ENCODE measurements around the gene C3orf70.

Gene C3orf70

DNA sequence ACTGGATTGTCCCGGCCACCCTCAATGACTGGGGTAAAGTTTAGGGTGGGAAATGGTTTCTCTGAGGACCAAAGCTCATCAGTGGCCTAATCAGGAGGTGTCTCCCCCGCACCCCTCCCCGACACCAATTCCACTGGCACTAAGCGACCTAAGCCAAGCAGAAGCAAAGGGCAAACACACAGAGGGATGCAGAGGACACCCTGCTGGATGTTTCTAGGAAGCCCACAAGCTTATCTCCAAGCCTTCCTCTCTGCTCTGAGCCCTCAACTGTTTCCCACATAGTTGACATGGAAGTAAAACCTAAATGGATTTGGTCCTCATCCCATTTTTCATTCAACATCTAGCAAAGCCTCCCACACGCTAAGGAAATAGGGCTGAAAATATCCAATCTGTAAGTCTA, 68.5 kb downstream of the C3orf70 start:
- H3K4me1 ChIP-seq (ENCODE audit: low read length), result no peaks in the 10 kb centered on the region
- H3K9ac ChIP-seq (ENCODE audit: low read length), result no peak overlapping the region
- H3K27me3 ChIP-seq (ENCODE audit: low read depth, low read length), result peaks cover 15% of the 10 kb centered on the region
- no peak overlapping the region for H2AFZ ChIP-seq (ENCODE audit: low read depth, low read length)
- H3K4me2 ChIP-seq (ENCODE audit: low read length), result no peak overlapping the region
- no peak overlapping the region for H3K27ac ChIP-seq (ENCODE audit: low read length)
- H3K36me3 ChIP-seq (replicated peaks; ENCODE audit: low read depth, low read length), result no peaks in the 10 kb centered on the region
- TF ChIP-seq EZH2phosphoT487 (IDR thresholded peaks at IDR 0.05; ENCODE audit: low read depth), result no peak
- TF ChIP-seq, protein P1, sequence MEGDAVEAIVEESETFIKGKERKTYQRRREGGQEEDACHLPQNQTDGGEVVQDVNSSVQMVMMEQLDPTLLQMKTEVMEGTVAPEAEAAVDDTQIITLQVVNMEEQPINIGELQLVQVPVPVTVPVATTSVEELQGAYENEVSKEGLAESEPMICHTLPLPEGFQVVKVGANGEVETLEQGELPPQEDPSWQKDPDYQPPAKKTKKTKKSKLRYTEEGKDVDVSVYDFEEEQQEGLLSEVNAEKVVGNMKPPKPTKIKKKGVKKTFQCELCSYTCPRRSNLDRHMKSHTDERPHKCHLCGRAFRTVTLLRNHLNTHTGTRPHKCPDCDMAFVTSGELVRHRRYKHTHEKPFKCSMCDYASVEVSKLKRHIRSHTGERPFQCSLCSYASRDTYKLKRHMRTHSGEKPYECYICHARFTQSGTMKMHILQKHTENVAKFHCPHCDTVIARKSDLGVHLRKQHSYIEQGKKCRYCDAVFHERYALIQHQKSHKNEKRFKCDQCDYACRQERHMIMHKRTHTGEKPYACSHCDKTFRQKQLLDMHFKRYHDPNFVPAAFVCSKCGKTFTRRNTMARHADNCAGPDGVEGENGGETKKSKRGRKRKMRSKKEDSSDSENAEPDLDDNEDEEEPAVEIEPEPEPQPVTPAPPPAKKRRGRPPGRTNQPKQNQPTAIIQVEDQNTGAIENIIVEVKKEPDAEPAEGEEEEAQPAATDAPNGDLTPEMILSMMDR (IDR thresholded peaks at IDR 0.05; ENCODE audit: low read depth, low read length), result no peak
- H3K4me3 ChIP-seq (ENCODE audit: low read length), result no peak overlapping the region
- H4K20me1 ChIP-seq (ENCODE audit: insufficient read depth, low read length), result no peaks in the 10 kb centered on the region
- no peaks in the 10 kb centered on the region for H3K9me3 ChIP-seq (ENCODE audit: insufficient read depth, low read length)
- no peaks in the 10 kb centered on the region for H3K79me2 ChIP-seq (ENCODE audit: low read length)

DNA sequence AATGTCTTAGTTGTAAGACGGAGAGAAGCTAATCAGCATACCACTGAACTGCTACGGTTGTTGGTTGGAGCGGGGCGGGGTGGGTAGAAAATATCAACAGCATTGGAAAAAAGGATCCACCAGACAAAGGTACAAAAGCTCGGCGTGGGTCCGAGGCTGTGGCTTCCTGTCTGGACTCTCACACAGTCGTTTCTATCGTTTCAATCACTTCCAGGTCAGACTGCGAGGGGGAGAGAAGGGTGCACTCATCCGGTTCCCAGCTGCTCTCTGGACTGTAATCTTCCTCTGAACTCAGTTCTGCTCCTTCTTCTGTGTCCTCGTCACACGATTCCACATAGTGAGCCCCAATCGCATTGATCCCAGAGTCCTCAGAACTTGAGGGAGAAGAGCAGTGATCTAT, 70.0 kb downstream of the C3orf70 start:
- no peaks in the 10 kb centered on the region for H3K9me3 ChIP-seq (ENCODE audit: insufficient read depth, low read length)
- no peak overlapping the region for H3K4me3 ChIP-seq (ENCODE audit: low read length)
- H2AFZ ChIP-seq (ENCODE audit: low read depth, low read length), result no peak overlapping the region
- no peaks in the 10 kb centered on the region for H3K36me3 ChIP-seq (replicated peaks; ENCODE audit: low read depth, low read length)
- no peak overlapping the region for H3K27ac ChIP-seq (ENCODE audit: low read length)
- H3K27me3 ChIP-seq (ENCODE audit: low read depth, low read length), result peaks cover 15% of the 10 kb centered on the region
- no peaks in the 10 kb centered on the region for H4K20me1 ChIP-seq (ENCODE audit: insufficient read depth, low read length)
- no peaks in the 10 kb centered on the region for H3K79me2 ChIP-seq (ENCODE audit: low read length)
- H3K4me2 ChIP-seq (ENCODE audit: low read length), result no peak overlapping the region
- H3K9ac ChIP-seq (ENCODE audit: low read length), result no peak overlapping the region
- TF ChIP-seq, protein P1 (IDR thresholded peaks at IDR 0.05; ENCODE audit: low read depth, low read length), result no peak
- TF ChIP-seq EZH2phosphoT487 (IDR thresholded peaks at IDR 0.05; ENCODE audit: low read depth), result no peak
- H3K4me1 ChIP-seq (ENCODE audit: low read length), result no peaks in the 10 kb centered on the region

DNA sequence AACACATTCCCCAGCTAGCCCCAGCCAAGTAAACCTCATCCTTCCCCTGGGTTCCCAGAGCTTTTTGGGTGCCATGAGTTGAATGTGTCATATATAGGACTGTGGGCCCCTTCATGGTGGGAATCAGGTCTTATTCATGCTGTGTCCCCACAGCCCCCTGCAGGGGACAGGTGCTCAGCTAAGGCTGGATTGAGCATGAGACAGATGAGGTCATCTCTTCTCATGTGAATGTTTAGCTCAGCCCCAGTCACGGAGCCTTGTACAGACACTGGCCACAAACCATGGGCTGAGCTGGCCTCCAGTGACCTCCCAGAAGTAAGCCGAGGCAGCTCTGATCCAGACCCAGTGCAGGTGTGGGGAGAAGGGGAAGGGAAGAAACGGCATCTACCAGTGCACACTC, 70.7 kb downstream of the C3orf70 start:
- no peak overlapping the region for H3K4me2 ChIP-seq (ENCODE audit: low read length)
- H2AFZ ChIP-seq (ENCODE audit: low read depth, low read length), result no peak overlapping the region
- TF ChIP-seq EZH2phosphoT487 (IDR thresholded peaks at IDR 0.05; ENCODE audit: low read depth), result no peak
- TF ChIP-seq, protein P1 (IDR thresholded peaks at IDR 0.05; ENCODE audit: low read depth, low read length), result no peak

DNA sequence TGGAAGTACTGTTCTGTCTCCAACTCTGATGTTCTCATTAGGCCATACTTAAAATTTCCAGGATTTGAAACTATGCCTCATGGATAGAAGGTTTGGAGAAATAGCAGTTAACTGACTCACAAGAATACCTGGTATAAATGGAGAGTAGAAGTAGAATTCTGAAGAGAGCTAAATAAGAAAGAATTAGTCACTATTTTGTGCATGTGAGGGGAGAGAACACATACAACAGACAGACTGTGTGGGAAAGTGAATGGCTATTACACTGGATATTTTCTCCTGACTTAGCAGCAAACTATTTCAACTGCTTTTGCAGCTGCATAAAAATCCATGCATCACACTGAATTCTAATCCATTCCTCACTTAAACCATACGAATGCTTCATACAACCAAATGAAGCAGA, 71.3 kb downstream of the C3orf70 start:
- Histone ChIP-seq H3K27me3 (ENCODE audit: low read depth, low read length) (peaks cover 11% of the 10 kb centered on the region), H3K9ac (ENCODE audit: low read length) (no peak overlapping the region), H3K27ac (ENCODE audit: low read length) (no peak overlapping the region), H3K36me3 (replicated peaks; ENCODE audit: low read depth, low read length) (no peaks in the 10 kb centered on the region), H3K4me3 (ENCODE audit: low read length) (no peak overlapping the region), H3K9me3 (ENCODE audit: insufficient read depth, low read length) (no peaks in the 10 kb centered on the region), H3K4me1 (ENCODE audit: low read length) (no peaks in the 10 kb centered on the region), H3K79me2 (ENCODE audit: low read length) (no peaks in the 10 kb centered on the region), H2AFZ (ENCODE audit: low read depth, low read length) (no peak overlapping the region), H4K20me1 (ENCODE audit: insufficient read depth, low read length) (no peaks in the 10 kb centered on the region), H3K4me2 (ENCODE audit: low read length) (no peak overlapping the region)
- TF ChIP-seq, protein P1 (IDR thresholded peaks at IDR 0.05; ENCODE audit: low read depth, low read length), result no peak
- no peak for TF ChIP-seq EZH2phosphoT487 (IDR thresholded peaks at IDR 0.05; ENCODE audit: low read depth)

More for the DNA sequence above, 70.7 kb downstream of the C3orf70 start:
- no peak overlapping the region for H3K4me3 ChIP-seq (ENCODE audit: low read length)
- H3K9ac ChIP-seq (ENCODE audit: low read length), result no peak overlapping the region
- H3K79me2 ChIP-seq (ENCODE audit: low read length), result no peaks in the 10 kb centered on the region
- H3K36me3 ChIP-seq (replicated peaks; ENCODE audit: low read depth, low read length), result no peaks in the 10 kb centered on the region
- no peaks in the 10 kb centered on the region for H3K4me1 ChIP-seq (ENCODE audit: low read length)
- peaks cover 12% of the 10 kb centered on the region for H3K27me3 ChIP-seq (ENCODE audit: low read depth, low read length)
- H4K20me1 ChIP-seq (ENCODE audit: insufficient read depth, low read length), result no peaks in the 10 kb centered on the region
- H3K9me3 ChIP-seq (ENCODE audit: insufficient read depth, low read length), result no peaks in the 10 kb centered on the region
- no peak overlapping the region for H3K27ac ChIP-seq (ENCODE audit: low read length)
